Measurements from ENCODE around the gene TRAM2.
A peak's percentile ranks its signal among the peaks of the same experiment; 100 is the strongest.

Gene TRAM2

GRCh38 chr6:52560462-52560861 lies 16.4 kb downstream of the TRAM2 start:
- DNase-seq (no peak), ATAC-seq (no peak)
- no peaks in the 10 kb centered on the region for H3K27me3 Mint-ChIP-seq
- H3K9me3 Mint-ChIP-seq = no peaks in the 10 kb centered on the region
- H3K4me1 Mint-ChIP-seq = peaks cover 6% of the 10 kb centered on the region
- H3K4me3 Mint-ChIP-seq = no peak overlapping the region
- no peak overlapping the region for H3K27ac Mint-ChIP-seq

GRCh38 chr6:52558266-52559000 lies 18.4 kb downstream of the TRAM2 start:
- no peak overlapping the region for H3K27ac Mint-ChIP-seq
- DNase-seq = no peak
- H3K4me1 Mint-ChIP-seq = no peaks in the 10 kb centered on the region
- H3K9me3 Mint-ChIP-seq = no peaks in the 10 kb centered on the region
- no peak overlapping the region for H3K4me3 Mint-ChIP-seq
- H3K27me3 Mint-ChIP-seq = no peaks in the 10 kb centered on the region
- ATAC-seq = no peak

- Mint-ChIP-seq H3K4me3 (no peak overlapping the region), H3K9me3 (no peaks in the 10 kb centered on the region), H3K27ac (no peak overlapping the region), H3K4me1 (no peaks in the 10 kb centered on the region), H3K27me3 (no peaks in the 10 kb centered on the region)
- DNase-seq (no peak), ATAC-seq (no peak)
These were observed 19.2 kb downstream of the TRAM2 start for GRCh38 chr6:52557389-52558265.

- Mint-ChIP-seq H3K27ac (no peak overlapping the region), H3K9me3 (no peaks in the 10 kb centered on the region), H3K4me3 (no peak overlapping the region), H3K4me1 (no peaks in the 10 kb centered on the region), H3K27me3 (no peaks in the 10 kb centered on the region)
- DNase-seq (no peak), ATAC-seq (no peak)
These were observed 21.2 kb downstream of the TRAM2 start for GRCh38 chr6:52555518-52556233.

GRCh38 chr6:52554684-52555280 lies 22.1 kb downstream of the TRAM2 start:
- Mint-ChIP-seq H3K4me1 (peaks cover 6% of the 10 kb centered on the region), H3K27me3 (no peaks in the 10 kb centered on the region), H3K27ac (no peak overlapping the region), H3K9me3 (no peaks in the 10 kb centered on the region), H3K4me3 (no peak overlapping the region)
- DNase-seq (no peak), ATAC-seq (no peak)

GRCh38 chr6:52553719-52554118 lies 23.1 kb downstream of the TRAM2 start:
- Mint-ChIP-seq H3K27me3 (no peaks in the 10 kb centered on the region), H3K9me3 (no peaks in the 10 kb centered on the region), H3K4me3 (no peak overlapping the region), H3K4me1 (peaks cover 7% of the 10 kb centered on the region), H3K27ac (no peak overlapping the region)
- no peak for DNase-seq
- ATAC-seq = no peak

- Mint-ChIP-seq H3K9me3 (no peaks in the 10 kb centered on the region), H3K27ac (no peak overlapping the region), H3K4me1 (peaks cover 7% of the 10 kb centered on the region), H3K27me3 (no peaks in the 10 kb centered on the region), H3K4me3 (no peak overlapping the region)
- DNase-seq (no peak), ATAC-seq (no peak)
These were observed 23.7 kb downstream of the TRAM2 start for GRCh38 chr6:52553158-52553557.

- Mint-ChIP-seq H3K27ac (peak overlapping the region in 1 of 2 donors; percentile 20), H3K4me3 (no peak overlapping the region), H3K27me3 (no peaks in the 10 kb centered on the region), H3K4me1 (peaks cover 7% of the 10 kb centered on the region), H3K9me3 (no peaks in the 10 kb centered on the region)
- DNase-seq = no peak
- no peak for ATAC-seq
These were observed 24.6 kb downstream of the TRAM2 start for GRCh38 chr6:52552278-52552643.

- H3K27ac Mint-ChIP-seq = peak overlapping the region in 1 of 2 donors; percentile 20
- H3K9me3 Mint-ChIP-seq = no peaks in the 10 kb centered on the region
- ATAC-seq (no peak), DNase-seq (no peak)
- H3K4me1 Mint-ChIP-seq = peaks cover 7% of the 10 kb centered on the region
- H3K27me3 Mint-ChIP-seq = no peaks in the 10 kb centered on the region
- H3K4me3 Mint-ChIP-seq = no peak overlapping the region
These were observed 25.2 kb downstream of the TRAM2 start for GRCh38 chr6:52551483-52552277.

GRCh38 chr6:52550870-52551269 lies 26.0 kb downstream of the TRAM2 start:
- Mint-ChIP-seq H3K4me3 (no peak overlapping the region), H3K27ac (no peak overlapping the region), H3K9me3 (no peaks in the 10 kb centered on the region), H3K4me1 (peaks cover 15% of the 10 kb centered on the region), H3K27me3 (no peaks in the 10 kb centered on the region)
- ATAC-seq = no peak
- DNase-seq = no peak

- H3K4me1 Mint-ChIP-seq = peaks cover 20% of the 10 kb centered on the region
- no peak overlapping the region for H3K27ac Mint-ChIP-seq
- no peaks in the 10 kb centered on the region for H3K27me3 Mint-ChIP-seq
- DNase-seq (no peak), ATAC-seq (no peak)
- no peak overlapping the region for H3K4me3 Mint-ChIP-seq
- H3K9me3 Mint-ChIP-seq = no peaks in the 10 kb centered on the region
These were observed 26.8 kb downstream of the TRAM2 start for GRCh38 chr6:52550014-52550575.

- H3K27me3 Mint-ChIP-seq = no peaks in the 10 kb centered on the region
- no peaks in the 10 kb centered on the region for H3K9me3 Mint-ChIP-seq
- no peak for DNase-seq
- H3K4me1 Mint-ChIP-seq = peaks cover 20% of the 10 kb centered on the region
- ATAC-seq = no peak
- H3K27ac Mint-ChIP-seq = no peak overlapping the region
- H3K4me3 Mint-ChIP-seq = no peak overlapping the region
These were observed 27.4 kb downstream of the TRAM2 start for GRCh38 chr6:52549428-52549827.

GRCh38 chr6:52548999-52549398 lies 27.9 kb downstream of the TRAM2 start:
- DNase-seq = no peak
- peaks cover 20% of the 10 kb centered on the region for H3K4me1 Mint-ChIP-seq
- no peak for ATAC-seq
- H3K9me3 Mint-ChIP-seq = no peaks in the 10 kb centered on the region
- H3K27me3 Mint-ChIP-seq = no peaks in the 10 kb centered on the region
- no peak overlapping the region for H3K27ac Mint-ChIP-seq
- H3K4me3 Mint-ChIP-seq = no peak overlapping the region

- ATAC-seq (no peak), DNase-seq (no peak)
- no peak overlapping the region for H3K4me3 Mint-ChIP-seq
- peaks cover 20% of the 10 kb centered on the region for H3K4me1 Mint-ChIP-seq
- no peaks in the 10 kb centered on the region for H3K9me3 Mint-ChIP-seq
- no peak overlapping the region for H3K27ac Mint-ChIP-seq
- no peaks in the 10 kb centered on the region for H3K27me3 Mint-ChIP-seq
These were observed 28.5 kb downstream of the TRAM2 start for GRCh38 chr6:52548353-52548713.

Measured in stimulated activated naive CD8-positive, alpha-beta T cell treated with anti-CD3 and anti-CD28 coated beads, Interleukin-15, amount 100 ng/mL, for 72 hours (primary cell).